ENCODE results near the gene OSTM1. TPM values are rescaled to one million over a fixed set of nuclear protein-coding genes. Genes with fewer than 3 reads are reported as not detected.

Gene OSTM1
- polyA plus RNA-seq, 1 donor (not counting 4 experiments of a cell fraction or from before 2014, with no cell fraction given): 71.3 TPM

- Histone ChIP-seq H3K4me2 (ENCODE audit: control insufficient read depth, extremely low read depth, insufficient read depth, low read depth, low read length) (peak overlapping the region; percentile 95), H3K9me1 (ENCODE audit: control insufficient read depth, extremely low read depth, insufficient read depth, low read length) (no peaks in the 10 kb centered on the region), H2AFZ (ENCODE audit: control insufficient read depth, low read length) (peak overlapping the region; percentile 92), H3K9me3 (ENCODE audit: control insufficient read depth, low read depth, low read length) (no peaks in the 10 kb centered on the region), H3K4me3 (ENCODE audit: control insufficient read depth in 2 of 3, extremely low read depth in 1 of 3, insufficient read depth in 2 of 3, low read depth in 1 of 3, low read length in 3 of 3) (peak overlapping the region; percentile 96 to 100 (median 98)), H3K9ac (ENCODE audit: control insufficient read depth, extremely low read depth, insufficient read depth, low read length) (peak overlapping the region; percentile 95), H3K4me1 (ENCODE audit: control insufficient read depth, extremely low read depth, insufficient read depth, low read length) (peaks cover 13% of the 10 kb centered on the region), H3K79me2 (ENCODE audit: control insufficient read depth, insufficient read depth, low read length) (peaks cover 27% of the 10 kb centered on the region), H3K36me3 (ENCODE audit: control insufficient read depth in 2 of 2, extremely low read depth in 1 of 2, insufficient read depth in 2 of 2, low read length in 2 of 2) (no peaks in the 10 kb centered on the region), H4K20me1 (ENCODE audit: control insufficient read depth, extremely low read depth, insufficient read depth, low read length) (no peaks in the 10 kb centered on the region), H3K27me3 (ENCODE audit: control insufficient read depth, extremely low read depth, insufficient read depth, low read length) (no peaks in the 10 kb centered on the region), H3K27ac (ENCODE audit: control insufficient read depth, insufficient read depth, low read length) (peak overlapping the region; percentile 85)
- dilution Hi-C loops (cut with MboI; ENCODE audit: extremely low pct_ligation_motif_present, low sequenced_read_pairs): no loop called here
- no peak for TF ChIP-seq EZH2 (IDR thresholded peaks at IDR 0.05; ENCODE audit: low read length)
- TF ChIP-seq CTCF (optimal IDR thresholded peaks at IDR 0.05 in 1 of 3, IDR thresholded peaks at IDR 0.05 in 1 of 3, conservative IDR thresholded peaks at IDR 0.05 in 1 of 3; ENCODE audit: extremely low read depth in 1 of 3, insufficient read depth in 2 of 3, low read length in 3 of 3): no peak
- DNase-seq (ENCODE audit: low read depth, low spot score): no peak
- no peak for FAIRE-seq
Observed at GRCh38 chr6:108074057-108074358, 533 bp downstream of the OSTM1 start.

- dilution Hi-C loops (cut with MboI; ENCODE audit: extremely low pct_ligation_motif_present, low sequenced_read_pairs): no loop called here
- no peaks in the 10 kb centered on the region for H4K20me1 ChIP-seq (ENCODE audit: control insufficient read depth, extremely low read depth, insufficient read depth, low read length)
Observed at GRCh38 chr6:108071736-108072276, 2.7 kb downstream of the OSTM1 start.

More at GRCh38 chr6:108071736-108072276, 2.7 kb downstream of the OSTM1 start:
- Histone ChIP-seq H3K4me1 (ENCODE audit: control insufficient read depth, extremely low read depth, insufficient read depth, low read length) (peaks cover 13% of the 10 kb centered on the region), H3K27ac (ENCODE audit: control insufficient read depth, insufficient read depth, low read length) (no peak overlapping the region), H3K9ac (ENCODE audit: control insufficient read depth, extremely low read depth, insufficient read depth, low read length) (no peak overlapping the region), H3K79me2 (ENCODE audit: control insufficient read depth, insufficient read depth, low read length) (peaks cover 41% of the 10 kb centered on the region), H3K4me3 (ENCODE audit: control insufficient read depth in 2 of 3, extremely low read depth in 1 of 3, insufficient read depth in 2 of 3, low read depth in 1 of 3, low read length in 3 of 3) (no peak overlapping the region), H3K9me1 (ENCODE audit: control insufficient read depth, extremely low read depth, insufficient read depth, low read length) (no peaks in the 10 kb centered on the region), H3K27me3 (ENCODE audit: control insufficient read depth, extremely low read depth, insufficient read depth, low read length) (no peaks in the 10 kb centered on the region), H2AFZ (ENCODE audit: control insufficient read depth, low read length) (no peak overlapping the region), H3K9me3 (ENCODE audit: control insufficient read depth, low read depth, low read length) (no peaks in the 10 kb centered on the region), H3K4me2 (ENCODE audit: control insufficient read depth, extremely low read depth, insufficient read depth, low read depth, low read length) (no peak overlapping the region), H3K36me3 (ENCODE audit: control insufficient read depth in 2 of 2, extremely low read depth in 1 of 2, insufficient read depth in 2 of 2, low read length in 2 of 2) (peaks cover 3% of the 10 kb centered on the region in 2 experiments)
- FAIRE-seq (no peak), DNase-seq (ENCODE audit: low read depth, low spot score) (no peak)
- TF ChIP-seq CTCF (optimal IDR thresholded peaks at IDR 0.05 in 1 of 3, IDR thresholded peaks at IDR 0.05 in 1 of 3, conservative IDR thresholded peaks at IDR 0.05 in 1 of 3; ENCODE audit: extremely low read depth in 1 of 3, insufficient read depth in 2 of 3, low read length in 3 of 3): no peak
- TF ChIP-seq EZH2 (IDR thresholded peaks at IDR 0.05; ENCODE audit: low read length): no peak

Data from keratinocyte (primary cell).